Left colon (tissue), 2 donors: Measurements from ENCODE around the gene MTMR1. TPM values are rescaled to one million over a fixed set of nuclear protein-coding genes. Genes with fewer than 3 reads are reported as not detected.

Experiments
- ATAC-seq: fragments of 200-7000 bp; cut with Tn5 transposase; one replicate; pipeline ENCODE4 v1.9.1; 2020; ENCODE audit warnings: mild to moderate bottlenecking, moderate library complexity
- DNase-seq, 2 donors: peaks; one replicate each; pipeline ENCODE4 v3.0.0-alpha.2; 2020
- intact Hi-C, 2 donors: fragments of 100-400 bp; cut with DNase I in 1 of 2; cut with micrococcal nuclease in 1 of 2; formaldehyde crosslinking; loops; one replicate each; pipeline versions ENCODE4 v1.11.2 to v1.14.0; 2022; cut with DNase I, micrococcal nuclease
- long read RNA-seq: library from polyadenylated mRNA; unstranded; transcript quantifications from one replicate; pipeline ENCODE4 v2.0.0, GENCODE V29; 2021
- total RNA-seq, 2 donors: library from RNA; stranded (reverse); fragmentation: NEBNext Ultra II Directional; extraction: Animal tissue kit (Norgen Biotek cat#: 25700); gene quantifications; one replicate each; pipeline ENCODE4 v1.2.1, GENCODE V29; 2021
- donor health status: DM: no; HTN: no; CAD: no.
- donor health status: DM: yes; HTN: yes; CAD: no.

MTMR1 gene
- total RNA-seq, result 10 to 100 TPM; 15.2 to 17.6 TPM
- long read RNA-seq, partial matches to known transcripts, result 4 of 10 reads
- long read RNA-seq, other reads (novel, unspliced or antisense), result 6 of 10 reads

DNA sequence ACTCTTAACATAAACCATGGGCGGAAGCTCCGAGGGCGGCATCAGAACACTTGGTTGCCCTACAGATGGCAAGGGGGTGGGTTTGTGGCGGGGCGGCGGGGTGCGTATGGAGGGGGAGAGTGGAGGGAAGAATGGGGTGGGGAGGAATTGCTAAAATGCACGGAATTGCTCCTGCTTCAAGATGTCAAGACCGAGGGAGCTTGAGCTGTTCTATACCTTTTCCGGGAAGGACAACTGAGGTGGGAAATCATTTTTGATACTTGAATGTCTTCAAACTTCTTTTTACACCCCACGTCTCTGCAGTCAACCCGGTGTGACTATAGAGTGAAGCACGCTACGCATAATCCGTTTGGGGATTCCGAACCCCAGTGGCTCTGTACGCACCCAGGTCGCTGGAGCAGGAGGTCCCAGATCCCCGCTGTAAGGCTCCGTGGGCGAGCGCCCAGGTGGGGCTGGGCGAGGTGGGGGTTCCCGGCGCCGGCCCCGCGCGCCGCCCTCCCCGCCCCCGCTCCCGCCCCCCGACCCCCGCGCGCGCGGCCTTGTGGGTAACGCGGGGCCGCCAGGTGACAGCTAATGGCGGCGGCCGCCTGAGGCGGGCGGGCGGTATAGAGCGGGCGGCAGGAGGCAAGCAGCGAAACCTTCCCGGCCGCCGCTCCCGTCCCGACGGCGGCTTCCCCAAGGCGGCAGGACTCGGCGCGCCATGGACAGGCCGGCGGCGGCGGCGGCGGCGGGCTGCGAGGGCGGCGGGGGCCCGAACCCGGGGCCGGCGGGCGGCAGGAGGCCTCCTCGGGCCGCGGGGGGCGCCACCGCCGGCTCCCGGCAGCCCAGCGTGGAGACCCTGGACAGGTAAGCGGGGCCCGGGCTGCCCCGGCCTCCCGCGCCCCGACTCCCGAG is at the start of gene MTMR1:
Gene MTMR1, plus strand, starts transcription at position 566 of the 894 bp plus-strand sequence. Its CDS starts 135 bp downstream, at position 701.
- DNase-seq (peak in 1 of 2 donors; percentile 55), ATAC-seq (peak; percentile 53)
- intact Hi-C loops, result no loop called here

DNA sequence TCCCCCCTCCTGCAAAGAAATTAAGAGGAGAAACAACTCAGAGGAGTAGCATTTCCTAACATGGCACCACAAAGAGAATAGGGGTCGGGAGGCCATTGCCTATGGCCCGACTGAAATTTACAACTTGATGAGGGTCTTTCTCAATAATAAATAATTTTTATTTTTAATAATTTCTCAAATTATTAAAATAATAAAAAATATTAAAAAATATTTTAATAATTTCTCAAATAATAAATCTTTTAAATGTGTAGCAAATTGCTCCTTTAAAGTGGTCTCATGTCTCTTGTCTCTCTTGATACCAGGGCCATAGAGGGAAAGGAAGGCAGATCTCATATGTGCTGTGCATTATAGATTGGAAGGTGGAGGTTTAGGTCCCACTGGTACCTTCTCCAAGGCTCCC is 49.2 kb upstream of the MTMR1 start:
- no peak for ATAC-seq
- intact Hi-C loops, result no loop called here
- no peak for DNase-seq

DNA sequence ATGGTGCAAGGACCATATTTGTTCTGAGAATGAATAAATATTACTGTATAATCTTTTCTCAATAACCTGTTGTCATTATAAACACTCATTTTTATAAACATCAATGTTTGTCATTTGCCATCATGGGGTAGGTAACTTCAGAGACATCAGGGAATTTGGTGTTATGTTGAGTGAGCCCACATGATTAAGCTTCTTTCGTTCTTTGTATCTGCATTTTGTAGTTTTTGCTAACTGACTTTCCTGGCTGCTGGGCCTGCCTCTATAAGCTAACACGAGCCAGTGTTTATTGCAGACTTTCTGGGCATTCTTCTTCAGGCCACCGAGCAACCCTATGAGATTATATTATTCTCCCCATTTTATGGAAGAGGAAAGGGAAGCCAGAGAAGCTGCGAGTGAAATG is 48.8 kb upstream of the MTMR1 start:
- no peak for ATAC-seq
- no peak for DNase-seq
- intact Hi-C loops, result no loop called here

DNA sequence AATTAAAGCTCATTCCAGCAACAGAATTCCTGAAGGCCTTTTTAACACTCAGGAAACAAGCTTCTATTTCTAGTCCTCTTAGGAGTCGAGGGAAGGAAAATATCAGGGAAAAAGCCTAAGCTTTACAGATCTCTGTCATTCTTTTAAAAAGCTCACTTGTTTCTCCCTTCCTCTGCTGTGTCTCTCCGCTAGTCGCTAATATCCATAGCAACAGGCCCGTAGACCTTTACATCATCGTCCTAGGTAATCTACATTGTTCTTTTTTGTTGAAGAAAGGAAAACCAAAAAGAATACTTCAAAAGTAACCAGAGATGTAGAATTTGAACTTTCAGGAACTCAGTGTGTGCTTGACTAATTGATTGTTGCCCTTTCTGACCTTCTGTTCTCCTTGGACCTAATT is 45.9 kb upstream of the MTMR1 start:
- ATAC-seq, result no peak

DNA sequence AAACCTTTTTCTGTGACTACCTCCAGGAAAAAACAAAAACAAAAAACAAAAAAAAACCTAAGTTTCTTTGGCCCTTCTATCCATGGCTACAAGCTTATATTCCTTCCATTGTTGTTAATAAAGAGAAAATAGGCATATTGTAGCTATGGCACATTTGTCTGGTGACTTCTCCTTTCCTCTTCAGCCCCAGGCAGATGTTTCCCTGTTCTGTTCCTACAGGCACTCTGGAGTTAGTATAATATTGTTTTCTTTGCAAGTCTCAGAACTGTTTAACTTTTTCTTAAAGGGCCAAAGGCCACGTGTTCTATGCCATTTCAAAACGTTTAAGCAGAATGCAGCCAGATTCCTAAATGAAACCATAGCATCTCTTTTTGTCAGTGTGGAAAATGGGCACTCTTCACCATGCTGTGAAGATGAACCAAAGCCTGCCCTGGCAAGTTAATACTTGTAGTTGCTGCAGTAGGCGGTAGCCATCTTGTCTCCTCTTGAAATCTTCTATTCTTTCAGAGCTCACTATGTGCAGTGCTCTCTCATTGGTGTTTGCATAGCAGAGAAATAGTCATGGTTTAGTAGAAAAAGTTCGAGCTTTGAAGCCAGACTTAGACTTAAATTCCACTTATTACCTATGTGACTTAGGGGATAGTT is 44.8 kb upstream of the MTMR1 start:
- intact Hi-C loops, result no loop called here
- ATAC-seq (no peak), DNase-seq (no peak)

More for the DNA sequence above, 45.9 kb upstream of the MTMR1 start:
- DNase-seq, result no peak
- intact Hi-C loops, result no loop called here

DNA sequence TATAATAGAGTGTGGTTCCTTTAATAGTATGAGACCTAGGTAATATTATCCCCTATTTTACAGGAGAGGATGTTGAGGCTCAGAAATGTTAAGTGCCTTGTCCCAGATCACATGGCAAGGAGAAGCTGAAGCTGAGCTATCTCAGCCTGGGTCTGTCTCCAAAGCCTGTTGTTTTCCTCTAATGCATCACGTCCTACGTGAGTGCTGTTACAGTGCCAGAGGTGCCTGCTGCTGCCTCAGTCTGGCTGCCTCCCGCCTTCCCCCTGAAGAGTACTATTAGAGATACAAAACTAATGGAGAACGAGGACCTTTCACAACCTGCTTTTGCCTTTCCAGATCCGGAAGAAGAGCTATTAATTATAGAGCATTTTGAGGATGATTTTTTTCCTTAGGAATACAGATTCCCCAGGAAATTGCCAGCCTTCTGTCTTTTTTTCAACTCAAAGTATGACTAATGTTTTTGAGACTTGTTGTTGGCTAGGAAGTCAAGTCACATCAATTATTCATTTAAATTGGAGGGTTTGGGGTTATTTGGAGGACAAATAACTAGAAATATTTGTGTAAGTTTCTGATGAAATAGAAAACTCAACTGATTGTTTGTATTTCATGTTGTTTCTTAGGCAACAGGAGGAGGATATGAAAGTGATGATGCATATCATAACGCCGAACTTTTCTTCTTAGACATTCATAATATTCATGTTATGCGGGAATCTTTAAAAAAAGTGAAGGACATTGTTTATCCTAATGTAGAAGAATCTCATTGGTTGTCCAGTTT is 43.9 kb upstream of the MTMR1 start:
- intact Hi-C loops, result no loop called here
- DNase-seq, result peak; percentile 9 to 34
- ATAC-seq, result no peak

DNA sequence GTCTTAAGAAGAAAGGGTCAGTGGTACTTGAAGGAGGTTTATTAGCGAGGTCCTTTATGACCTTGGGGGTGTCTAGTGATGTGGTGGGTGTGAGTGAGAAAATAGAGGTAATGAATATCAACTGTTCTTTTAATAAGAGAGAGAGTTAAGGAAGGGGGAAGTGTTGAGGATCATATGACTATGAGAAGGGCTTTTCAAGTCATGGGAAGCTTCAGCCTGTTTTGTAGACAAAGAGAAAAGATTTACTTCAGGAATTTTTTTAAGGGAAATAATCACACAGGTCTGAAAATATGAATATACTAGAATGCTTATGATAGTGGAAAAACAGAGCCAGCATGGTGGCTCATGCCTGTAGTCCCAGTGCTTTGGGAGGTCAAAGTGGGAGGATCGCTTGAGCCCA is 41.3 kb upstream of the MTMR1 start:
- intact Hi-C loops, result no loop called here
- ATAC-seq (no peak), DNase-seq (no peak)

DNA sequence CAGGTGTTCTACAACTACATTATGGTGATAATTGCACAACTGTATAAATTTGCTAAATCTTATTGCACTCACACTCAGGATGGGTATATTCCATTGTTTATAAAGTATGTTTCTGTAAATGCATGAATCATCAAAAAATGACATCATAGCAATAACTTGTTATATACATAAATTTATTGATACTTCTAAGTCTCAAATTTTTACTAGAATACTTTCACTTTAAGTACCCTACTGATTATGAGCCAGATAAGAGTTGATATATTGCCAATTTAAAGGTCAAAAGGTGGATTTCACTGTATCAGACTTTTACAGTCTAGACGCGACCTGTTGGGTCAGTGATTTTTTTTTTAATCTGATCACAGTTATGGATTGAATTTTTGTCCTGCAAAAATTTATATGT is 37.4 kb upstream of the MTMR1 start:
- intact Hi-C loops, result no loop called here
- ATAC-seq (no peak), DNase-seq (no peak)

DNA sequence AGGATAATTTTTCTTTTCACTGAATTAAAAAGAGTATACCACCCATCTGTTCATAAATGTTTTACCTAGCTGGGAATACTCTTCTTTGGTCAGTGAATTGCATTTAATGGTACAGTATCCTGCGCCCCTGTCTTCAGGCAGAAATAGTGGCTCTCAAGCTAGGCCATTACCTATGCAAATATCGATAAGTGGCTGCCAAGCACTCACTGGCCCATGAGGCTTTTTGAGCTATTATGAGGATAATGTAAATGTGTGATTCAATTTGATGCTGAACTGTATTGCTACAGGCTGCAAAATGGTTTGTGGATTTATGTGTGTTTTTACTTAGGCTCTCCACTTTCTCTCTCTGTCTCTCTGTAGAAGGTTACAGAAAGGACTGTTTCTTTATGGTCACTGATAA is 30.1 kb upstream of the MTMR1 start:
- DNase-seq (no peak), ATAC-seq (no peak)
- intact Hi-C loops, result no loop called here

DNA sequence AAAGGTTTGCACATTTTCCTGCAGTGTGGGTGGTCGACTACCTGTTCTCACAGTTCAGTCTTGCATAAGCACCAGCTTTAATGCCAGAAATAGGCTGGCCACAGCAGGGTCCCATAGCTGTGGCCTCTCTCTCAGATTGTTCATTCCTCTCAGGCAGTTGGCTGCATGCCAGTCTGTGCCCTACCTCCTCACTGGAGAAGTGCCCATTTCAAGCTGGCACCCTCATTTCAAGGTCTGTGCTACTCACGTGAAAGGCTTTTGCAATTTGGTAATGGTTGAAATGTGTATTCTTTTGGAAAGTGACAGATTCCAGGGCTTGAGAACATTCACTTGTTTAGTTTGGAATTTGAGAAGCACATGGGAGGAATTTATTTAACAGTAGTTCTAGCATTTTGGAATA is 28.9 kb upstream of the MTMR1 start:
- peak in 1 of 2 donors; percentile 16 for DNase-seq
- intact Hi-C loops, result no loop called here
- ATAC-seq, result no peak

DNA sequence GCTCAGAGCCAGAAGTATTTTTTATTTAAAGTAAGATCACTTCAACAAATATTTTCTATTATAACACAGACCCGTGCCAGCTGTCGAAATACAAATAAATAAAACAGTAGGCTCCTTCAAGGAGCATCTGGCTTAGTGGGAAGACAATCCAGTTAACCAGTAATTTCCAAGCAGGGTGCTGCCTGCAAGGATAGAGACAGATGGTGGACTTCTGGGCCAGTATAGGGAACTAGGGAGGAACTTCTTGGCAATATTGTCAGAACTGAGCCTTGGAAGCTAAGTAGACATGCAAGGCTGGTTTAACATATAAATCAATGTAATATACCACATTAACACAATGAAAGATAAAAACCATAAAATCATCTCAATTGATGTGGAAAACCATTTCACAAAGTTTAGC is 17.0 kb upstream of the MTMR1 start:
- intact Hi-C loops, result no loop called here
- ATAC-seq (peak; percentile 48), DNase-seq (no peak)

DNA sequence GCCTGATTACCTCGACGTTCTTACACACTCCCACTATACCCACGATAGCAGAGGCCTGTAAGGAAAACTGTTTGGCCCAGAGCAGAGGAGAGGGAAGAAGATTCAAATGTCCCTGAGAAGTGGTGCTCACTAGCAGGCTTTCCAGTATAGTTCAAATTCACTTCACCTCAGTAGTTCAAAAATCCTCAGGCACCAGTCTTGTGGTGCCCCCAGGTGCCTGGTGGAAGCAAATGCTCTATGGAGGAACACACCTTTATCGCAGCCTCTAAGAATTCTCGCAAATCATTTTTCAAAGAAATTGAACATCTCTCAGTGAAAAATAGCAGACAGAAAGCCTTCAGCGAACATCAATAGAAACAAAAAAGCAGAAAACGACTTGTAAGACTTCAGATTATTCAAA is 12.2 kb upstream of the MTMR1 start:
- DNase-seq (no peak), ATAC-seq (peak; percentile 71)

DNA sequence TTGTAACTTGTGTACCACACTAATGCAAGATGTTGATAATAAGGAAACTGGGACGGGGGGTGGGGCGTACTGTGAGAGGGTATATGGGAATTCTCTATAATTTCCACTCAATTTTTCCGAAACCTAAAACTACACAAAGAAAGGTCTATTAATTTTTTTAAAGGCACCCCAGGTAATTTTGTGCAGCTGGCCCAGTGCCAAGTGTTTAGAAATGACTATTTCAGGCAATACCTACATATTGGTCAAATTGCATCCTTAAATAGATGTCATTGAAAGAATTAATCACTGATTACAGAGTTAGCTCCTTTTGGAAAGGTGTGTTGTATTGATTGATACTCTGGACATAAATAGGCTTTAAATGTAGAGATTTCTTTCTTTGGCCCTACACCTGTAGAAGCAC is 10.1 kb upstream of the MTMR1 start:
- no peak for DNase-seq
- no peak for ATAC-seq
- intact Hi-C loops, result no loop called here

More for the DNA sequence above, 12.2 kb upstream of the MTMR1 start:
- intact Hi-C loops, result no loop called here

DNA sequence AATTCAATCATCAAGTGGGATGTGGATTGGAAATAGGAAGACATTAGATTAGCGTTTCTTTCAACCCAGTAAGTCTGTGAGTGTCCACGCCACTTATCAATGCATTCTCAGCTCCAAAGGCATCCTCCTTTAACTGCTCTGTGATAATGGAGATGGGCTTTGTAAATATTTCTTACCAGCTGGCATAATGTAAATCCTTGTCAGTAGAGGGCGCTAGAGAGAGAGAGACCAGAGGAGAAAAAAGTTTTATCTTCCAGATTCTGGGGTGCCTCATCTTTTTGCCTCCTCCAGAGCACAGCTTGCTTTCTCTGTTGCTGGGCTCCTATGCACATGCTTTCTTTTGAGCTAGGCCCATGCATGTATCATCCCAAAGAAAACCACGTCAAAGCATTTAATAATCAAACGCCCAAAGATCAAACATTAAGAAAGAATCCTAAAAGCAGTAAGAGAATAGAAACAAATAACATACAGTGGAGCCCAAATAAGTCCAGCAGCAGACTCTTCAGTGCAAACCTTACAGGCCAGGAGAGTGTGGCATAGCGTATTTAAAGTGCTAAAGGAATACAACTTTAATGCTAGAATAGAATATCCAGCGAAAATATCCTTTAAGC is 9.6 kb upstream of the MTMR1 start:
- DNase-seq, result no peak
- intact Hi-C loops, result no loop called here

DNA sequence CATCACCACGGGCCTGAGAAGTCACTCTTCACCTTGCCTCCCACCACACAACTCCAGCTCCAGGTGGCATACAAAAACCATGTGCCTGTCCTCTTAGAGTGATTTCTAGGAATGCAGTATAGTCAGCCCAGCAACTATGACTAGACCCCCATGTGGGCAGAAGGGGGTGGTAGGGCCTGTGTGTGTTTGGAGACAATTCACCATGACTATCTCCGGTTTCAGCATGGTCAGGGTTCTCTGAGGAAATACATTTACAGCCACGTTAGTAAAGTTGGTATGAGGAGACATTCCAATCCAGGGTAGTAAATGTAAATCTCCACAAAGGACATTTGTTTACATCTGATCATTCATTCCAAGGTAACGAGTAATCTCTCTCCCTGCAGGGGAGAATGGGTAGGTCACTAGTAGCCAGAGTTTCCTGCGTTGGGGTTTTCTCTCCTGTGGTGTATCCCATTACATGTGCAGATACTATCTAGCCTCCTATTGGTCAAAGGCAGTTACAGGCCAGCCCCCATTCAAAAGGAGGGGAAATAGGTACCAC is 4.2 kb upstream of the MTMR1 start:
- no peak for ATAC-seq

More for the DNA sequence above, 9.6 kb upstream of the MTMR1 start:
- no peak for ATAC-seq

DNA sequence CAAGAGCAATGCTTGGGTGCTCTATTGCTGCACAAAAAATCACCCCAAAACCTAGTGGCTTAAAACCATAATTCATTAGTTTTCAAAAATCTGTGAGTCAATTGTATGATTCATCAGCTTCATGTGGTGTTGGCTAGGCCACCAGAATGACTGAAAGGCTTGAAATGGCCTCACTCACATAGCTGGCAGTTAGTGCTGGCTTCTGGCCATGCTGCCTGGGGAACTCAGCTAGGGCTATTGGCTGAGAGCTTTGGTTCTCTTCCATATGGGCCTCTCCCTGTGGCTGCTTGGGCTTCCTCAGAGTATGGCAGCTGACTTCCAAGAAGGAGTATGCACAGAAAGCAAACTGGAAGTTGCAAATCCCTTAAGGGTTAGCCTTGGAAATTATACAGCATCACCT is 3.1 kb upstream of the MTMR1 start:
- ATAC-seq (no peak), DNase-seq (no peak)
- intact Hi-C loops, result no loop called here

More for the DNA sequence above, 4.2 kb upstream of the MTMR1 start:
- intact Hi-C loops, result no loop called here
- DNase-seq, result no peak

DNA sequence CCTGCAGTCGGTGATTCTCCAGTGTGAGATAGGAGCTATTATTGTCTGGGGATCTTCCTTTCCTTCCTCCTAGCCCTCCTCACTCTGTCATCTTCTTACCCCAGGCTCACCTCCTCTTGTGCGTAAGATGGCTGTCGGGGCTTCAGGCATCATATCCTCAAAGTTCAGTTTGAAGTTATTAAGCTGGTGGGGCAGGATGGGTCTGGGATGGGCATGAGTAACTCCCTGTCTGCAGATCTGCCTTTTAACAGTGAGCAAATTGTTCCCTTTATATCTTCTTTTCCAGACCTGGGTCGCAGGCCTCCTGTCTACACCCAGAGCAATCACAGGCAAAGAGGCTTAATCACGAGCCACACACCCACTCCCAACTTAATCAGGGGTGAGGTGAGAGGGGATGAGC is 900 bp upstream of the MTMR1 start:
- no peak for DNase-seq
- intact Hi-C loops, result no loop called here
- ATAC-seq, result no peak

DNA sequence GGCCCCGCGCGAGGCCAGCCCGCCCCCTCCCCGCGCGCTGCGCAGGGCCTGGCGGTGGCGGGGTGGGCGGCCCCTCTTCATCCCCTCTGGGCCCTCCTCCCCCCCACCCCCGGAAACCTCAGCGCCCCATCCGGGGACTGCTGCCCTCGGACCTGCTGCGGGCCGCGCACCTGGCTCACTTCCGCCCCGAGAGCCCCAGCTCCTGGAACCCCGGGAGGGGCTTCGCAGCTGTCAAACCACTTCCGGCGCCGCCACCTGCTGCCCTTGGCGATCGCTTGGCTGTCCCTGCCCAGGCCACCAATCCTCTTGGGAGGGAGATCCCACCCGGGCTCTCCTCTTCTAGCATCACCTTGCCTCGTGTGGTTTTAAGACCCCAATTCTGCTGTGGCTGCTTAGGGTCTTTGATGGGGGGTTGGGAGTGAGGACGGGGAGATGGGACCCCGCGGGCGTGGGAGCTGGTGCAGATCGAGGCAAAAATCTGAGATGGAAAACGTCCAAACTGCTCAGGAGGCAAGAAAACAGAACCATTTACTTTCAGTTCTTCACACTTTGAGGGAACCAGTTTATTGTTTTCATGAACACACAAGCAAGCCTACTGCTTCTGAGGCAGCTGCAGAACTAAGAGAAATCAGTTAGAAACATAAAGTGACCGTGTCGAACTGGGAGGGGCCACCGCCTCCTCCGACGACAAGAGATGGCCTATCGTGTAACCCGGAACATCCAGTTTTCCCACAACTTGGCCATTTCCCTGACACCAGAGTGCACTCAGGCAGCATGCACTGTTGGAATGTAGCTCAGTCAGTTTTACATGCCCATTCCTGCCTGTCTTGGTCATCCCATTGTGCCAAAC is 754 bp downstream of the MTMR1 start:
- ATAC-seq, result peak; percentile 83

More for the DNA sequence above, 754 bp downstream of the MTMR1 start:
- peak; percentile 74 to 77 for DNase-seq
- intact Hi-C loops, result no loop called here
